SU-DHL-6 (cell line): ENCODE results near the gene ROMO1.

Experiments used
- H2AFZ ChIP-seq: fragments of 200-600 bp; sonication (generic); 2 replicates; pipeline ENCODE4 v1.6.1; 2014; ENCODE audit warnings: low read depth, mild to moderate bottlenecking, moderate library complexity, mixed read lengths, antibody characterized with exemption, low read length; ENCODE audit not compliant: severe bottlenecking
- H3F3A ChIP-seq: fragments of 200-600 bp; shearing (Covaris generic); 2 replicates; pipeline ENCODE4 v1.6.0; 2016; ENCODE audit warnings: antibody characterized with exemption, mild to moderate bottlenecking; ENCODE audit not compliant: insufficient read depth
- H3K27ac ChIP-seq: fragments of 200-600 bp; sonication (generic); 2 replicates; pipeline ENCODE4 v1.5.1; 2016; ENCODE audit warnings: low read depth, mild to moderate bottlenecking, low read length, moderate library complexity, mixed read lengths
- H3K27me3 ChIP-seq: fragments of 200-600 bp; sonication (generic), shearing (Covaris generic); 2 replicates; pipeline ENCODE4 v1.6.0; 2014; ENCODE audit warnings: mild to moderate bottlenecking, low read length
- H3K36me3 ChIP-seq: fragments of 200-600 bp; sonication (generic); 2 replicates; pipeline ENCODE4 v1.6.1; 2014; ENCODE audit warnings: mild to moderate bottlenecking, low read length, mixed read lengths
- H3K4me2 ChIP-seq: fragments of 300-600, 200-600 bp; shearing (Covaris generic), sonication (generic); 2 replicates; pipeline ENCODE4 v1.6.0; 2014; ENCODE audit warnings: low read length, low read depth, mild to moderate bottlenecking; ENCODE audit not compliant: poor library complexity, severe bottlenecking
- H3K4me3 ChIP-seq: fragments of 200-600 bp; sonication (generic); 2 replicates; pipeline ENCODE4 v1.5.1; 2014; ENCODE audit warnings: antibody characterized with exemption, low read length, mild to moderate bottlenecking, mixed read lengths; ENCODE audit not compliant: insufficient read depth, poor library complexity, severe bottlenecking
- H3K79me2 ChIP-seq: fragments of 200-600 bp; sonication (generic); 2 replicates; pipeline ENCODE4 v1.6.1; 2014; ENCODE audit warnings: mild to moderate bottlenecking, low read length, moderate library complexity; ENCODE audit not compliant: insufficient read depth
- H3K9ac ChIP-seq: fragments of 200-600 bp; sonication (generic); 2 replicates; pipeline ENCODE4 v1.7.0; 2014; ENCODE audit warnings: mild to moderate bottlenecking, low read length
- H3K9me2 ChIP-seq: fragments of 200-600 bp; sonication (generic); replicated peaks from 2 replicates; pipeline ENCODE4 v1.6.1; 2014; ENCODE audit warnings: low read length; ENCODE audit not compliant: insufficient read depth
- H3K9me3 ChIP-seq: fragments of 200-600 bp; sonication (generic); 2 replicates; pipeline ENCODE4 v1.6.1; 2014; ENCODE audit warnings: low read length, mixed read lengths; ENCODE audit not compliant: insufficient read depth
- H4K20me1 ChIP-seq: fragments of 200-600 bp; sonication (generic); 2 replicates; pipeline ENCODE4 v1.6.1; 2014; ENCODE audit warnings: low read depth, mild to moderate bottlenecking, antibody characterized with exemption, low read length, moderate library complexity, mixed read lengths
- CTCF ChIP-seq: fragments of 200-600 bp; sonication (generic); IDR thresholded peaks from one replicate; pipeline ENCODE4 v1.5.1; 2017; ENCODE audit warnings: antibody characterized with exemption, mild to moderate bottlenecking, low read length, moderate library complexity; ENCODE audit not compliant: insufficient read depth, poor library complexity, severe bottlenecking
- EZH2phosphoT487 ChIP-seq: fragments of 200-600 bp; sonication (generic), shearing (Covaris generic); conservative IDR thresholded peaks from 2 replicates; pipeline ENCODE4 v1.6.1; 2018; ENCODE audit warnings: mild to moderate bottlenecking, antibody characterized with exemption, low read length, moderate library complexity, mixed read lengths

The ROMO1 gene

GRCh38 chr20:35652641-35653429, 46.4 kb upstream of the ROMO1 start:
- H3K4me2 ChIP-seq: no peak overlapping the region
- H3K9me3 ChIP-seq: no peaks in the 10 kb centered on the region
- H3K79me2 ChIP-seq: peaks cover 99% of the 10 kb centered on the region
- no peaks in the 10 kb centered on the region for H3K27me3 ChIP-seq
- no peak overlapping the region for H3K27ac ChIP-seq
- H4K20me1 ChIP-seq: peaks cover 44% of the 10 kb centered on the region
- peaks cover 44% of the 10 kb centered on the region for H3K36me3 ChIP-seq
- H3K9ac ChIP-seq: no peak overlapping the region
- TF ChIP-seq CTCF (no peak), EZH2phosphoT487 (no peak)
- no peak overlapping the region for H3K4me3 ChIP-seq
- H2AFZ ChIP-seq: no peak overlapping the region
- H3K9me2 ChIP-seq: no peaks in the 10 kb centered on the region
- peaks cover 23% of the 10 kb centered on the region for H3F3A ChIP-seq

GRCh38 chr20:35653430-35653734, 45.8 kb upstream of the ROMO1 start:
- H3K27ac ChIP-seq: no peak overlapping the region
- peaks cover 44% of the 10 kb centered on the region for H3K36me3 ChIP-seq
- no peak for TF ChIP-seq CTCF
- no peak for TF ChIP-seq EZH2phosphoT487
- no peaks in the 10 kb centered on the region for H3K9me3 ChIP-seq
- no peaks in the 10 kb centered on the region for H3K27me3 ChIP-seq
- no peaks in the 10 kb centered on the region for H3K9me2 ChIP-seq
- H3K9ac ChIP-seq: no peak overlapping the region
- peaks cover 23% of the 10 kb centered on the region for H3F3A ChIP-seq
- H3K4me2 ChIP-seq: no peak overlapping the region
- H3K4me3 ChIP-seq: no peak overlapping the region
- peaks cover 99% of the 10 kb centered on the region for H3K79me2 ChIP-seq
- peaks cover 48% of the 10 kb centered on the region for H4K20me1 ChIP-seq
- H2AFZ ChIP-seq: no peak overlapping the region

GRCh38 chr20:35653893-35654292, 45.3 kb upstream of the ROMO1 start:
- H4K20me1 ChIP-seq: peaks cover 50% of the 10 kb centered on the region

More at GRCh38 chr20:35653893-35654292, 45.3 kb upstream of the ROMO1 start:
- no peaks in the 10 kb centered on the region for H3K9me3 ChIP-seq
- H3K9me2 ChIP-seq: no peaks in the 10 kb centered on the region
- peaks cover 99% of the 10 kb centered on the region for H3K79me2 ChIP-seq
- H3K4me3 ChIP-seq: no peak overlapping the region
- no peak for TF ChIP-seq CTCF
- no peak for TF ChIP-seq EZH2phosphoT487
- no peaks in the 10 kb centered on the region for H3K27me3 ChIP-seq
- H2AFZ ChIP-seq: no peak overlapping the region
- no peak overlapping the region for H3K4me2 ChIP-seq
- H3F3A ChIP-seq: peaks cover 23% of the 10 kb centered on the region
- H3K9ac ChIP-seq: no peak overlapping the region
- H3K36me3 ChIP-seq: peaks cover 41% of the 10 kb centered on the region
- H3K27ac ChIP-seq: no peak overlapping the region
